Activated CD8-positive, alpha-beta memory T cell treated with anti-CD3 and anti-CD28 coated beads, Interleukin-2, amount 50 U/mL, for 4 hours (primary cell): ENCODE measurements around the gene NAT9.
A peak's percentile ranks its signal among the peaks of the same experiment; 100 is the strongest.

ENCODE experiments used
- DNase-seq: peaks from one replicate; pipeline ENCODE4 v3.0.0-alpha.2; 2020

The NAT9 gene

GRCh38 chr17:74804683-74805082 lies 28.5 kb upstream of the NAT9 start:
- no peak for DNase-seq

GRCh38 chr17:74803971-74804370 lies 27.8 kb upstream of the NAT9 start:
- no peak for DNase-seq

- no peak for DNase-seq
Observed at GRCh38 chr17:74803388-74803930, 27.3 kb upstream of the NAT9 start.

- DNase-seq: no peak
Observed at GRCh38 chr17:74801896-74802295, 25.8 kb upstream of the NAT9 start.

GRCh38 chr17:74800531-74800930 lies 24.4 kb upstream of the NAT9 start:
- DNase-seq: no peak

GRCh38 chr17:74799097-74799496 lies 23.0 kb upstream of the NAT9 start:
- no peak for DNase-seq

GRCh38 chr17:74798239-74798707 lies 22.1 kb upstream of the NAT9 start:
- DNase-seq: no peak

- DNase-seq: no peak
Observed at GRCh38 chr17:74797824-74798223, 21.7 kb upstream of the NAT9 start.

GRCh38 chr17:74796866-74797265 lies 20.7 kb upstream of the NAT9 start:
- DNase-seq: no peak

GRCh38 chr17:74796211-74796610 lies 20.1 kb upstream of the NAT9 start:
- DNase-seq: no peak

GRCh38 chr17:74795327-74796020 lies 19.3 kb upstream of the NAT9 start:
- no peak for DNase-seq

GRCh38 chr17:74792586-74793105 lies 16.5 kb upstream of the NAT9 start:
- DNase-seq: no peak

- no peak for DNase-seq
Observed at GRCh38 chr17:74790161-74791058, 14.3 kb upstream of the NAT9 start.

- no peak for DNase-seq
Observed at GRCh38 chr17:74786431-74787055, 10.4 kb upstream of the NAT9 start.

- no peak for DNase-seq
Observed at GRCh38 chr17:74785981-74786360, 9.8 kb upstream of the NAT9 start.

- no peak for DNase-seq
Observed at GRCh38 chr17:74785096-74785980, 9.2 kb upstream of the NAT9 start.

GRCh38 chr17:74784125-74784810 lies 8.1 kb upstream of the NAT9 start:
- DNase-seq: no peak

GRCh38 chr17:74782571-74782970 lies 6.4 kb upstream of the NAT9 start:
- no peak for DNase-seq

- DNase-seq: no peak
Observed at GRCh38 chr17:74780443-74781238, 4.5 kb upstream of the NAT9 start.

- peak; percentile 35 for DNase-seq
Observed at GRCh38 chr17:74779948-74780400, 3.8 kb upstream of the NAT9 start.

GRCh38 chr17:74779501-74779900 lies 3.4 kb upstream of the NAT9 start:
- no peak for DNase-seq
